Osteoblast (primary cell): ENCODE data around the gene PDE6A. TPM values are rescaled to one million over a fixed set of nuclear protein-coding genes. Genes with fewer than 3 reads are reported as not detected.

Experiments used
- DNase-seq: peaks from one replicate; pipeline ENCODE4 v3.0.0; 2011; ENCODE audit warnings: low spot score, mixed read lengths; ENCODE audit not compliant: insufficient read length; ENCODE audit errors: missing footprints
- H2AFZ ChIP-seq: 2 replicates; pipeline ENCODE4 v1.6.0; 2011; ENCODE audit warnings: mild to moderate bottlenecking, low read length
- H3K27ac ChIP-seq: 2 replicates; pipeline ENCODE4 v1.5.1; 2011; ENCODE audit warnings: mild to moderate bottlenecking, low read depth, low read length, moderate library complexity
- H3K27me3 ChIP-seq: 2 replicates; pipeline ENCODE4 v1.6.0; 2012; ENCODE audit warnings: mild to moderate bottlenecking, control low read depth, inconsistent platforms, low read length, moderate library complexity; ENCODE audit not compliant: insufficient read depth
- H3K36me3 ChIP-seq: 2 replicates; pipeline ENCODE4 v1.5.1; 2011; ENCODE audit warnings: mild to moderate bottlenecking, low read length, control low read depth, moderate library complexity; ENCODE audit not compliant: insufficient read depth
- H3K4me1 ChIP-seq: 2 replicates; pipeline ENCODE4 v1.5.1; 2011; ENCODE audit warnings: mild to moderate bottlenecking, low read length, control low read depth, moderate library complexity; ENCODE audit not compliant: insufficient read depth
- H3K4me2 ChIP-seq: 2 replicates; pipeline ENCODE4 v1.6.0; 2011; ENCODE audit warnings: mild to moderate bottlenecking, low read length; ENCODE audit not compliant: insufficient read depth
- H3K4me3 ChIP-seq: fragments of 200-600 bp; sonication (generic); 3 replicates; pipeline ENCODE4 v1.5.1; 2012; ENCODE audit warnings: mild to moderate bottlenecking, low read length, inconsistent platforms; ENCODE audit not compliant: insufficient read depth
- H3K79me2 ChIP-seq: 2 replicates; pipeline ENCODE4 v1.6.0; 2012; ENCODE audit warnings: mild to moderate bottlenecking, low read length, control low read depth, inconsistent platforms; ENCODE audit not compliant: insufficient read depth
- H3K9me3 ChIP-seq: 2 replicates; pipeline ENCODE4 v1.5.1; 2011; ENCODE audit warnings: low read depth, low read length, control low read depth
- H4K20me1 ChIP-seq: 2 replicates; pipeline ENCODE4 v1.6.0; 2012; ENCODE audit warnings: mild to moderate bottlenecking, low read length, control low read depth; ENCODE audit not compliant: insufficient read depth
- total RNA-seq: library from RNA; depleted of rRNA; stranded (reverse); fragments of >200 nt; gene quantifications from 2 replicates; pipeline ENCODE4 v1.2.3, GENCODE V29; 2012
- TF ChIP-seq, protein P1 (sequence below): IDR thresholded peaks from 2 replicates; pipeline ENCODE4 v1.5.1; 2011; ENCODE audit warnings: mild to moderate bottlenecking, low read depth, low read length, moderate library complexity; ENCODE audit errors: extremely low read depth

Gene PDE6A
- total RNA-seq, 1 donor, result under 0.01 TPM

DNA sequence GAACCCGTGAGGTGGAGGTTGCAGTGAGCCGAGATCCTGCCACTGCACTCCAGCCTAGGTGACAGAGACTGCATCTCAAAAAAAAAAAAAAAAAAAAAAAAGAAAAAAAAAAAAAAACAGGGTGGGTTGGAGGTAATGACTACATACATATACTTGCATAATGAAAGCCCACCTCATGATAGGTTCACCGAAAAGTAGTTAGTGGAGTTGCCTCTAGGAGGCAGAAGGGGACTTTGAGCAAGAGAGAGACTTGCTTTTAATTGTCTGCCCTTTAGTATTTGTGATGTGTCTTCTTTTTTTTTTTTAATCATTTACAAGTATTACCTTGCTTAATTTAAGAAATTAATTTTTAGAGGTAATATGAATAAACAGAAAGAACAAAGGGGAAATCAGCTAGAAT lies 114.6 kb downstream of the PDE6A start:
- Histone ChIP-seq H3K4me1 (peaks cover 6% of the 10 kb centered on the region), H3K36me3 (no peaks in the 10 kb centered on the region), H3K9me3 (no peaks in the 10 kb centered on the region), H4K20me1 (no peaks in the 10 kb centered on the region), H2AFZ (no peak overlapping the region), H3K79me2 (no peaks in the 10 kb centered on the region), H3K27me3 (no peaks in the 10 kb centered on the region), H3K4me2 (no peak overlapping the region), H3K27ac (no peak overlapping the region), H3K4me3 (no peak overlapping the region)
- no peak for DNase-seq
- TF ChIP-seq, protein P1, sequence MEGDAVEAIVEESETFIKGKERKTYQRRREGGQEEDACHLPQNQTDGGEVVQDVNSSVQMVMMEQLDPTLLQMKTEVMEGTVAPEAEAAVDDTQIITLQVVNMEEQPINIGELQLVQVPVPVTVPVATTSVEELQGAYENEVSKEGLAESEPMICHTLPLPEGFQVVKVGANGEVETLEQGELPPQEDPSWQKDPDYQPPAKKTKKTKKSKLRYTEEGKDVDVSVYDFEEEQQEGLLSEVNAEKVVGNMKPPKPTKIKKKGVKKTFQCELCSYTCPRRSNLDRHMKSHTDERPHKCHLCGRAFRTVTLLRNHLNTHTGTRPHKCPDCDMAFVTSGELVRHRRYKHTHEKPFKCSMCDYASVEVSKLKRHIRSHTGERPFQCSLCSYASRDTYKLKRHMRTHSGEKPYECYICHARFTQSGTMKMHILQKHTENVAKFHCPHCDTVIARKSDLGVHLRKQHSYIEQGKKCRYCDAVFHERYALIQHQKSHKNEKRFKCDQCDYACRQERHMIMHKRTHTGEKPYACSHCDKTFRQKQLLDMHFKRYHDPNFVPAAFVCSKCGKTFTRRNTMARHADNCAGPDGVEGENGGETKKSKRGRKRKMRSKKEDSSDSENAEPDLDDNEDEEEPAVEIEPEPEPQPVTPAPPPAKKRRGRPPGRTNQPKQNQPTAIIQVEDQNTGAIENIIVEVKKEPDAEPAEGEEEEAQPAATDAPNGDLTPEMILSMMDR, result no peak

DNA sequence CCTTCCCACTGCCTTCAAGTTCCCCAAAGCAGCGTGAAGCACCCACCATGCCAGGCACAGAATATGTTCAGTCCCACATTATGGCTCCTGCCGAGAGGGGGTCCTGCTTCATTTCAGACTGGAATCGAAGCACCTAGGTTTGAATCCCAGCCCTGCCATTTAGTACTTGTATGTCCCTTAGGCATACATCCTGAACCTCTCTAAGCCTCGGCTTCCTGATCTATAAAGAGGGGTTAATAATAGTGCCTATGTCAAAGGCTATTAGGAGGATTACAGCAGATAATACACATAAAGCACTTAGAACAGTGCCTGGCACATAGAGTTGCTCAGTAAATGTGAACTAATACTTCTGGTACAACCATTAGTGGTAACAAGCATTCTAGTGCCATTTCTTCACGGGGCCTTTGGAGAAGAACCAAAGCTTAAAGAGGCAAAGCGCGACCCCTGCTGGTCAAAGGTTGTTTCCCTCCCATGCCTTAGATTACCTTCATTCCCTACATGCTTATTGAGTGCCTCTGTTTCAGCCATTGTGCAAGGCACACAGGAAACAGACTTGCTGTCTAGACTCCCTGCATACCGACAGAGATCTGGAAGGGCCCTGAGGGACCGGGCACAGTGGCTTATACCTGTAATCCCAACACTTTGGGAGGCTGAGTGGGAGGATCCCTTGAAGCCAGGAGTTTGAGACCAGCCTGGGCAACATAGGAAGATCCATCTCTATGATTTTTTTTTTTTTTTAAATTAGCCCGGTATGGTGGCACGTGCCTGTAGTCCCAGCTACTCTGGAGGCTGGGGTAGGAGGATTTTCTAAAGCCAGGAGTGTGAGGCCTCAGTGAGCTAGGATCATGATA lies 116.2 kb downstream of the PDE6A start:
- Histone ChIP-seq H3K9me3 (no peaks in the 10 kb centered on the region), H3K79me2 (no peaks in the 10 kb centered on the region), H3K4me3 (no peak overlapping the region), H3K27me3 (no peaks in the 10 kb centered on the region), H3K27ac (no peak overlapping the region), H4K20me1 (no peaks in the 10 kb centered on the region), H3K36me3 (no peaks in the 10 kb centered on the region), H3K4me1 (peaks cover 6% of the 10 kb centered on the region), H3K4me2 (no peak overlapping the region), H2AFZ (peak overlapping the region; percentile 61)
- TF ChIP-seq, protein P1, result peak; percentile 89
- DNase-seq, result peak; percentile 97

DNA sequence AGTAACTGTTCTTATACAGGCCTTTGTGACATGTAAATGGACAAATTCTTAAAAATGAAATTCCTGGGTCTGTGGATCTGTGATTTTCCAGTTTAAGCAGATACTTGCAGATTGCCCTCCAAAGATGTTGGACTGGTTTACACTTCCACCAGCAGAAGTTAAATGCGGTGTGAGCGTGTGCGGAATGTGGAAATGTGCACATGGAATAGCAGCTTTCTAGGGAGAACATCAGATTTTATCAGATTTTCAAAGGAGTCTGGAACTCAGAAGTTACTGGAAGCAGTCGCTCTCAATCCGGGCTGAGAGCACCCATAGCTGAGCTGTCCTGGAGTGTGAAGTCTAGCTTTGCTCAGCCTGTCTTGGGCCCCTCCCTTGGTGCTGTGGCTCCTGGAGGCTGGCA lies 117.0 kb downstream of the PDE6A start:
- H3K9me3 ChIP-seq, result no peaks in the 10 kb centered on the region
- no peaks in the 10 kb centered on the region for H3K27me3 ChIP-seq
- no peak for DNase-seq
- H3K4me3 ChIP-seq, result no peak overlapping the region
- no peaks in the 10 kb centered on the region for H3K79me2 ChIP-seq
- H3K4me2 ChIP-seq, result no peak overlapping the region
- no peak overlapping the region for H2AFZ ChIP-seq
- H3K4me1 ChIP-seq, result peaks cover 6% of the 10 kb centered on the region
- H3K36me3 ChIP-seq, result no peaks in the 10 kb centered on the region
- TF ChIP-seq, protein P1, result no peak
- no peaks in the 10 kb centered on the region for H4K20me1 ChIP-seq
- no peak overlapping the region for H3K27ac ChIP-seq

DNA sequence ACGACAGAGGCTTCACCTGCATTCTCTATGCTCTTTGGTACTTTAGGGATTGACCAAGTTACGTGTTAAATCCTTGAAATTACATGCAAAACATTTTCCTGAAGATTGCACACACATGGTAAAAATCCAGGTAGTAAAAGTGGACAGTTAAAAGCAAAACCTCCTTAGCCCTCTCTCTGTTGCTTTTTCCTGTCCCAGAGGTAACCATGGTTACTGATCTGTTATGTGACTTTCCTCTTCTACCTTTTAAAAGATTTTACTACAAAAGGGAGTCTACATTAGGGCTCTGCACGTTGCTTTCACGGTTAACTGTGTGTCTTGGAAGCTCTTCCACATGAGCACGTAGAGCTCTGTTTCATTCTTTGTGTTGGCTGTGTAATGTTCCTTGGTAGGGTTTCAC lies 117.5 kb downstream of the PDE6A start:
- Histone ChIP-seq H4K20me1 (no peaks in the 10 kb centered on the region), H3K9me3 (no peaks in the 10 kb centered on the region), H2AFZ (no peak overlapping the region), H3K4me3 (no peak overlapping the region), H3K27ac (no peak overlapping the region), H3K4me2 (no peak overlapping the region), H3K27me3 (no peaks in the 10 kb centered on the region), H3K36me3 (no peaks in the 10 kb centered on the region), H3K79me2 (no peaks in the 10 kb centered on the region), H3K4me1 (peaks cover 6% of the 10 kb centered on the region)
- no peak for DNase-seq
- TF ChIP-seq, protein P1, result no peak
